HL-60/S4 (cell line): ENCODE data around the gene FMN2.

Source experiments
- in situ Hi-C: fragments of 300-500 bp; cut with MboI; formaldehyde crosslinking; loops from 2 replicates; pipeline ENCODE4 v1.14.3; 2022; ENCODE audit warnings: low sequenced_read_pairs

The FMN2 gene

GRCh38 chr1:240091614-240092300, at the start of gene FMN2:
TSS of gene FMN2 (plus strand) at chr1:240091883. CDS start at chr1:240092110, 227 bp downstream.
- in situ Hi-C loops: no loop called here

GRCh38 chr1:240044620-240045019, 47.1 kb upstream of the FMN2 start:
- in situ Hi-C loops: no loop called here

GRCh38 chr1:240046000-240046399, 45.7 kb upstream of the FMN2 start:
- in situ Hi-C loops: no loop called here

- in situ Hi-C loops: no loop called here
These were observed 37.5 kb upstream of the FMN2 start for GRCh38 chr1:240054109-240054701.

- in situ Hi-C loops: no loop called here
These were observed 35.7 kb upstream of the FMN2 start for GRCh38 chr1:240055936-240056335.

- in situ Hi-C loops: no loop called here
These were observed 35.3 kb upstream of the FMN2 start for GRCh38 chr1:240056350-240056749.

GRCh38 chr1:240058049-240058448, 33.6 kb upstream of the FMN2 start:
- in situ Hi-C loops: no loop called here

- in situ Hi-C loops: no loop called here
These were observed 22.7 kb upstream of the FMN2 start for GRCh38 chr1:240068961-240069360.

GRCh38 chr1:240070188-240070587, 21.5 kb upstream of the FMN2 start:
- in situ Hi-C loops: no loop called here

GRCh38 chr1:240073097-240073496, 18.6 kb upstream of the FMN2 start:
- in situ Hi-C loops: no loop called here

- in situ Hi-C loops: no loop called here
These were observed 17.3 kb upstream of the FMN2 start for GRCh38 chr1:240074422-240074821.

GRCh38 chr1:240074908-240075307, 16.8 kb upstream of the FMN2 start:
- in situ Hi-C loops: no loop called here

GRCh38 chr1:240084337-240084736, 7.3 kb upstream of the FMN2 start:
- in situ Hi-C loops: no loop called here

GRCh38 chr1:240084749-240085148, 6.9 kb upstream of the FMN2 start:
- in situ Hi-C loops: no loop called here

GRCh38 chr1:240086726-240087125, 5.0 kb upstream of the FMN2 start:
- in situ Hi-C loops: no loop called here

GRCh38 chr1:240090014-240090413, 1.7 kb upstream of the FMN2 start:
- in situ Hi-C loops: no loop called here

- in situ Hi-C loops: no loop called here
These were observed 604 bp upstream of the FMN2 start for GRCh38 chr1:240090957-240091600.

GRCh38 chr1:240092301-240093119, 827 bp downstream of the FMN2 start:
- in situ Hi-C loops: no loop called here

GRCh38 chr1:240093120-240093961, 1.7 kb downstream of the FMN2 start:
- in situ Hi-C loops: no loop called here

- in situ Hi-C loops: no loop called here
These were observed 2.5 kb downstream of the FMN2 start for GRCh38 chr1:240094041-240094722.
